ENCODE measurements around the gene HIP1R. TPM values are rescaled to one million over a fixed set of nuclear protein-coding genes. Genes with fewer than 3 reads are reported as not detected.

The HIP1R gene
- polyA plus RNA-seq, 3 donors, result 0.09 to 0.60 TPM; not detected in 1

DNA sequence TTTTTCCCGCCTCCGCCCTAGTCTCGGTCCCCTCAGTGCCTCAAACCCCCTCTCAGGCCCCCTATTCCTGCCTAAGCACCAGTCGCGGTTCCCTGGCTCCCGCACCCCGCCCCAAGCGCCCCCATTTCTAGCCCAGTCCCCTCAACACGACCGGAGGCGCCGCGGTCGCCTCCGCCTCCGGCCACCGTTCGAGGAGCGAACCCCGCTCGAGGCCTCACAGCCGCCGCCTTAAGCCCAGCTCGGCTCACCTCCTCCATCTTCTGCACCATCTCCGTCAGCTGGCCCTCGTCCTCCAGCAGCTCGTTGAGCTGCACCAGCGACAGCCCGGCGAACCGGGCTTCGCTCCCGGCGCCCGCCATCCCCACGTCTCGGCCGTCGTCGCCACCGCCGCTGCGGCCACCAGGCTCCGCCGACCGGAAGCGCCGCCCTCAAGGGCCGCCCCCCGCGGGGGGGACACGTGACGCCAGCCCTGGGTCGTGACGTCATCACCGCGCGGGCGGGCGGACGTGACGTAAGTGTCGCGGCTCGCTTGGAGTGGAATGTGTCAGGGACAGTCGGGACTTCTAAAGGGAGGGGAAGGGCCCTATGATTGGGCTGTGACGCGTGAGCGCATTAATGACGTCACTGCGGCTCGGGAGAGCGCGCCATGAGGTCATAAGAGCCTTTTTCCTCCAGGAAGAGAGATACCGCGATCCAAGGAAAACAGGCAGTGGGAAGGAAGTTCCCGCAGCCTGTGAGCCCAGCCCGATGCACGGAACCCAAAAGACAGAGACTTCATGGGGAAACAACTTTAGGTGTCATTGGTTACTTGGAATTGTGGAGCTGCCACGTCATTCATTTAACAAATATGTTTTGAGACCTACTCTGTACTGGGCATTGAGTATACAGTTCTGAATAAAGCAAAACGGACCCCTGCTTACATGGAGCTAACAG is 60.7 kb downstream of the HIP1R start, which contains the start of gene VPS37B:
Gene VPS37B (minus strand): TSS at position 421 of the 933 bp plus-strand sequence. CDS start 62 bp downstream, at position 359.
- Histone ChIP-seq H3K27ac (ENCODE audit: low read depth in 1 of 2, low read length in 2 of 2) (peak within 1 kb of the TSS; percentile 82 to 99), H3K9ac (ENCODE audit: insufficient read depth, low read length, poor library complexity, severe bottlenecking) (peak within 1 kb of the TSS; percentile 98), H3K9me3 (replicated peaks in 1 of 2; ENCODE audit: control insufficient read depth in 1 of 2, insufficient read depth in 1 of 2, low read length in 2 of 2) (peaks cover 0 to 3% of the 10 kb centered on the region in 2 donors), H3K27me3 (ENCODE audit: control insufficient read depth in 2 of 2, insufficient read depth in 2 of 2, low read length in 2 of 2) (peaks cover 0 to 3% of the 10 kb centered on the region in 2 donors), H3K79me2 (ENCODE audit: insufficient read depth, low read length) (peaks cover 47% of the 10 kb centered on the region), H3K4me1 (ENCODE audit: control insufficient read depth in 1 of 2, insufficient read depth in 2 of 2, low read length in 2 of 2) (peaks cover 59 to 64% of the 10 kb centered on the region in 2 donors), H3K36me3 (replicated peaks in 1 of 2; ENCODE audit: control insufficient read depth in 1 of 2, insufficient read depth in 2 of 2, low read length in 2 of 2) (no peaks in the 10 kb centered on the region), H4K20me1 (ENCODE audit: insufficient read depth, low read length) (peaks cover 40% of the 10 kb centered on the region), H2AFZ (ENCODE audit: insufficient read depth, low read depth, low read length, poor library complexity, severe bottlenecking) (peak within 1 kb of the TSS; percentile 72), H3K4me2 (replicated peaks; ENCODE audit: extremely low read depth, low read length, poor library complexity, severe bottlenecking) (peak within 1 kb of the TSS; percentile 92), H3K4me3 (replicated peaks in 1 of 3; ENCODE audit: low read depth in 2 of 3, low read length in 3 of 3) (peak within 1 kb of the TSS; percentile 89 to 99 (median 98))
- Mint-ChIP-seq H3K9me3 (peaks cover 3 to 9% (median 6%) of the 10 kb centered on the region in 7 donors), H3K36me3 (peaks cover 8 to 11% of the 10 kb centered on the region in 2 donors), H3K4me3 (peak within 1 kb of the TSS; percentile 96 to 97), H3K27ac (peak within 1 kb of the TSS; percentile 90 to 99 (median 96)), H3K27me3 (ENCODE audit: low read depth in 3 of 3) (peaks cover 0 to 9% (median 6%) of the 10 kb centered on the region in 3 donors), H3K4me1 (peaks cover 61% of the 10 kb centered on the region)
- peak; percentile 83 to 96 (median 94) for DNase-seq
- 6% methylated on average over 74 of the region's 81 CpGs for WGBS (ENCODE audit: insufficient coverage)
- intact Hi-C loops (cut with micrococcal nuclease), result no loop called here
- TF ChIP-seq CTCF (IDR thresholded peaks at IDR 0.05), result no peak

DNA sequence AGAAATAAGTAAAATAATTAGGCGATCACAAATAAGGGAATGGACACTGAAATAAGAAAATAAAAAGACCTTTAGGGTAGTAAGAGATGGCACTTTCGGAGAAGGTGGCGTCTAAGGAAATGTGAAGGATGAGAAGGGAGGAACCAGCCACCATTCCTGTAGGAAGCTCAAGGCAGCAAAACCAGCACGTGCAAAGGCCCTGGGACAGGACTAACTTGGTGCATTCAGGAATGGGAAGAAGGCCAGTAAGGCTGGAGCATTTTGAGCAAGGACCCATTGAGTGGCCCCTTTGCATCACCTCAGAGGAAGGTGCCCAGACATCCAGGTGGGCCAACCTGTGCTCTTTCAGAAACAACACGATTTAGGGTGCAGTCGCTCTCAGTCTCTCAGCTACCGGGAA is 61.4 kb downstream of the HIP1R start:
- H3K36me3 ChIP-seq (replicated peaks in 1 of 2; ENCODE audit: control insufficient read depth in 1 of 2, insufficient read depth in 2 of 2, low read length in 2 of 2), result no peaks in the 10 kb centered on the region
- peaks cover 8 to 11% of the 10 kb centered on the region in 2 donors for H3K36me3 Mint-ChIP-seq
- H3K79me2 ChIP-seq (ENCODE audit: insufficient read depth, low read length), result peaks cover 40% of the 10 kb centered on the region
- DNase-seq, result no peak
- peaks cover 0 to 3% of the 10 kb centered on the region in 2 donors for H3K27me3 ChIP-seq (ENCODE audit: control insufficient read depth in 2 of 2, insufficient read depth in 2 of 2, low read length in 2 of 2)
- H2AFZ ChIP-seq (ENCODE audit: insufficient read depth, low read depth, low read length, poor library complexity, severe bottlenecking), result no peak overlapping the region
- peaks cover 0 to 3% of the 10 kb centered on the region in 2 donors for H3K9me3 ChIP-seq (replicated peaks in 1 of 2; ENCODE audit: control insufficient read depth in 1 of 2, insufficient read depth in 1 of 2, low read length in 2 of 2)
- H4K20me1 ChIP-seq (ENCODE audit: insufficient read depth, low read length), result peaks cover 33% of the 10 kb centered on the region
- TF ChIP-seq CTCF (IDR thresholded peaks at IDR 0.05), result no peak
- 97% methylated on average over 7 of the region's 7 CpGs for WGBS (ENCODE audit: insufficient coverage)
- intact Hi-C loops (cut with micrococcal nuclease), result no loop called here
- H3K27ac ChIP-seq (ENCODE audit: low read depth in 1 of 2, low read length in 2 of 2), result peak overlapping the region in 1 of 2 donors; percentile 99
- H3K9ac ChIP-seq (ENCODE audit: insufficient read depth, low read length, poor library complexity, severe bottlenecking), result peak overlapping the region; percentile 98
- peak overlapping the region; percentile 96 to 97 for H3K4me3 Mint-ChIP-seq
- peaks cover 0 to 9% (median 6%) of the 10 kb centered on the region in 3 donors for H3K27me3 Mint-ChIP-seq (ENCODE audit: low read depth in 3 of 3)
- H3K4me1 Mint-ChIP-seq, result peaks cover 54% of the 10 kb centered on the region
- peaks cover 3 to 9% (median 6%) of the 10 kb centered on the region in 7 donors for H3K9me3 Mint-ChIP-seq
- H3K27ac Mint-ChIP-seq, result peak overlapping the region; percentile 90 to 99 (median 96)
- H3K4me2 ChIP-seq (replicated peaks; ENCODE audit: extremely low read depth, low read length, poor library complexity, severe bottlenecking), result peak overlapping the region; percentile 92
- peaks cover 52 to 57% of the 10 kb centered on the region in 2 donors for H3K4me1 ChIP-seq (ENCODE audit: control insufficient read depth in 1 of 2, insufficient read depth in 2 of 2, low read length in 2 of 2)
- H3K4me3 ChIP-seq (replicated peaks in 1 of 3; ENCODE audit: low read depth in 2 of 3, low read length in 3 of 3), result peak overlapping the region in 1 of 3 experiments; percentile 99

All from CD14-positive monocyte (primary cell).